Stomach (tissue), 9 donors: ENCODE measurements around the gene SPATS1. TPM values are rescaled to one million over a fixed set of nuclear protein-coding genes. Genes with fewer than 3 reads are reported as not detected.
A peak's percentile ranks its signal among the peaks of the same experiment; 100 is the strongest.
"Not testable (repeated sequence)": the region's sequence is repeated elsewhere in the genome, so short reads cannot be mapped to it uniquely, and the experiment has no call there.

Experiments
- DNase-seq, 2 donors: peaks; one replicate each; pipeline versions ENCODE4 v3.0.0 to v3.0.0-alpha.2; 2013 to 2019
- H3K27ac ChIP-seq, 5 donors: fragments of 200-600 bp in 4 of 5; sonication (generic) in 4 of 5; one replicate each; pipeline ENCODE4 v1.5.1; 2013 to 2019; ENCODE audit warnings: mild to moderate bottlenecking in 1 of 5, moderate library complexity in 1 of 5
- H3K27me3 ChIP-seq, 3 donors: fragments of 200-600 bp; sonication (generic); one replicate each; pipeline ENCODE4 v1.5.1; 2017 to 2019; ENCODE audit warnings: mixed run types in 1 of 3
- H3K36me3 ChIP-seq, 4 donors: fragments of 200-600 bp; sonication (generic); 1 replicate in 3 of 4; 2 replicates in 1 of 4; pipeline ENCODE4 v1.5.1; 2016 to 2019
- H3K4me1 ChIP-seq, 4 donors: fragments of 200-600 bp; sonication (generic); one replicate each; pipeline ENCODE4 v1.5.1; 2016 to 2019
- H3K4me3 ChIP-seq, 4 donors: fragments of 200-600 bp; sonication (generic) in 3 of 4; one replicate each; pipeline ENCODE4 v1.5.1; 2016 to 2019; ENCODE audit warnings: mild to moderate bottlenecking in 1 of 4
- H3K9me3 ChIP-seq, 4 donors: fragments of 200-600 bp; sonication (generic); one replicate each; pipeline ENCODE4 v1.5.1; 2016 to 2019
- CTCF ChIP-seq, 7 experiments: fragments of 450-650 bp in 4 of 7; fragments of 200-600 bp in 3 of 7; sonication (generic) in 3 of 7; IDR thresholded peaks; one replicate each; pipeline ENCODE4 v1.5.1; 2016 to 2019; ENCODE audit warnings: antibody characterized with exemption in 7 of 7, control low read depth in 2 of 7, mild to moderate bottlenecking in 1 of 7
- EP300 ChIP-seq: sonication (generic); formaldehyde crosslinking; IDR thresholded peaks from one replicate; pipeline ENCODE4 v1.6.1; 2017; ENCODE audit warnings: antibody characterized with exemption
- POLR2A ChIP-seq, 4 donors: fragments of 450-650 bp; IDR thresholded peaks; one replicate each; pipeline ENCODE4 v1.6.1; 2016; ENCODE audit warnings: antibody characterized with exemption in 4 of 4, control low read depth in 2 of 4, mild to moderate bottlenecking in 1 of 4, moderate library complexity in 1 of 4
- POLR2AphosphoS5 ChIP-seq, 3 donors: sonication (generic); formaldehyde crosslinking; IDR thresholded peaks; one replicate each; pipeline ENCODE4 v1.6.1; 2016; ENCODE audit warnings: antibody characterized with exemption in 3 of 3
- WGBS, 5 donors: extraction: QIAGEN DNeasy Blood & Tissue Kit in 3 of 5; methylation state at CpG; one replicate each; pipeline versions ENCODE4 v1.1.5 to v1.1.7; 2013 to 2018; 5-methylcytosine and 5-hydroxymethylcytosine counted together
- intact Hi-C: fragments of 100-400 bp; cut with DNase I; formaldehyde crosslinking; loops from one replicate; pipeline ENCODE4 v1.15.1; 2023; ENCODE audit warnings: low total_unique reads
- polyA plus RNA-seq, 3 donors: library from polyadenylated mRNA; stranded (reverse); fragments of 200-250 nt; gene quantifications; one replicate each; pipeline ENCODE4 v1.2.3, GENCODE V29; 2013
- total RNA-seq, 5 donors: library from RNA; depleted of rRNA; stranded (reverse); fragments of >200 nt; gene quantifications; one replicate each; pipeline versions ENCODE4 v1.1.0 to v1.2.3, GENCODE V29; 2014 to 2016
- donor health status: healthy with polysubstance abuse.
- donor health status: Bipolar disorder and iron deficiency.
- donor health status: healthy.

Gene SPATS1
- total and polyA plus RNA-seq, 8 donors: not detected

GRCh38 chr6:44349904-44350649 lies 7.6 kb downstream of the SPATS1 start:
- H3K4me3 ChIP-seq: no peak overlapping the region
- WGBS, 5 donors: 66 to 76% (median 71%) methylated on average over 6 of the region's 6 CpGs
- DNase-seq: no peak

GRCh38 chr6:44350650-44350994 lies 8.2 kb downstream of the SPATS1 start:
- intact Hi-C loops, H3K9me3 ChIP-seq, H3K4me3 ChIP-seq, DNase-seq, H3K27me3 ChIP-seq, H3K4me1 ChIP-seq, H3K36me3 ChIP-seq, H3K27ac ChIP-seq: not testable (repeated sequence)
- 51 to 59% (median 56%) methylated on average over 4 of the region's 4 CpGs for WGBS, 5 donors

More at GRCh38 chr6:44349904-44350649, 7.6 kb downstream of the SPATS1 start:
- intact Hi-C loops: no loop called here
- Histone ChIP-seq H3K4me1 (no peaks in the 10 kb centered on the region), H3K27ac (no peak overlapping the region), H3K36me3 (no peaks in the 10 kb centered on the region), H3K9me3 (no peaks in the 10 kb centered on the region), H3K27me3 (peaks cover 0 to 14% (median 0%) of the 10 kb centered on the region in 3 donors)
- TF ChIP-seq POLR2A (IDR thresholded peaks at IDR 0.05): no peak
- no peak for TF ChIP-seq EP300
- no peak for TF ChIP-seq POLR2AphosphoS5 (IDR thresholded peaks at IDR 0.05)
- no peak for TF ChIP-seq CTCF (IDR thresholded peaks at IDR 0.05)

- H3K9me3 ChIP-seq: peaks cover 0 to 4% (median 0%) of the 10 kb centered on the region in 4 donors
- intact Hi-C loops: no loop called here
- no peaks in the 10 kb centered on the region for H3K4me1 ChIP-seq
- H3K27ac ChIP-seq: no peak overlapping the region
- H3K27me3 ChIP-seq: no peaks in the 10 kb centered on the region
- TF ChIP-seq POLR2A (IDR thresholded peaks at IDR 0.05) (no peak), EP300 (no peak)
- no peaks in the 10 kb centered on the region for H3K36me3 ChIP-seq
- WGBS, 5 donors: 67 to 82% (median 75%) methylated on average over 4 of the region's 4 CpGs
- H3K4me3 ChIP-seq: no peak overlapping the region
- no peak for DNase-seq
Observed at GRCh38 chr6:44352259-44352658, 9.8 kb downstream of the SPATS1 start.

- DNase-seq: peak in 1 of 2 donors; percentile 74
- H3K9me3 ChIP-seq: peaks cover 0 to 4% (median 0%) of the 10 kb centered on the region in 4 donors
Observed at GRCh38 chr6:44353336-44353735, 10.9 kb downstream of the SPATS1 start.

GRCh38 chr6:44355640-44356039 lies 13.2 kb downstream of the SPATS1 start:
- TF ChIP-seq POLR2AphosphoS5 (IDR thresholded peaks at IDR 0.05) (no peak), POLR2A (IDR thresholded peaks at IDR 0.05) (no peak), EP300 (no peak), CTCF (IDR thresholded peaks at IDR 0.05) (no peak)
- Histone ChIP-seq H3K27me3 (peaks cover 0 to 6% (median 0%) of the 10 kb centered on the region in 3 donors), H3K9me3 (peaks cover 0 to 4% (median 0%) of the 10 kb centered on the region in 4 donors), H3K4me1 (no peaks in the 10 kb centered on the region), H3K27ac (no peak overlapping the region), H3K4me3 (no peak overlapping the region), H3K36me3 (no peaks in the 10 kb centered on the region)
- WGBS, 5 donors: 62 to 90% (median 80%) methylated on average over 4 of the region's 4 CpGs
- no peak for DNase-seq
- intact Hi-C loops: no loop called here

More at GRCh38 chr6:44353336-44353735, 10.9 kb downstream of the SPATS1 start:
- no peak overlapping the region for H3K4me3 ChIP-seq
- no peak for TF ChIP-seq EP300
- H3K27me3 ChIP-seq: no peaks in the 10 kb centered on the region
- no peak overlapping the region for H3K27ac ChIP-seq
- no peaks in the 10 kb centered on the region for H3K4me1 ChIP-seq
- H3K36me3 ChIP-seq: no peaks in the 10 kb centered on the region
- 29 to 42% (median 33%) methylated on average over 2 of the region's 2 CpGs for WGBS, 5 donors
- intact Hi-C loops: no loop called here

- Histone ChIP-seq H3K27ac (no peak overlapping the region), H3K9me3 (peaks cover 0 to 4% (median 0%) of the 10 kb centered on the region in 4 donors), H3K4me3 (no peak overlapping the region), H3K4me1 (no peaks in the 10 kb centered on the region), H3K27me3 (peaks cover 0 to 14% (median 0%) of the 10 kb centered on the region in 3 donors), H3K36me3 (no peaks in the 10 kb centered on the region)
- TF ChIP-seq CTCF (IDR thresholded peaks at IDR 0.05) (no peak), POLR2AphosphoS5 (IDR thresholded peaks at IDR 0.05) (no peak), POLR2A (IDR thresholded peaks at IDR 0.05) (no peak), EP300 (no peak)
- DNase-seq: no peak
- 42 to 68% (median 50%) methylated on average over 1 of the region's 1 CpG for WGBS, 5 donors
- intact Hi-C loops: no loop called here
Observed at GRCh38 chr6:44356487-44356886, 14.0 kb downstream of the SPATS1 start.
